Naive B cell (primary cell): Measurements from ENCODE around the gene HEXIM2. TPM values are rescaled to one million over a fixed set of nuclear protein-coding genes. Genes with fewer than 3 reads are reported as not detected.

Experiments
- ATAC-seq, 2 donors: fragments of 150-1000 bp; cut with Tn5 transposase; 2 replicates each; pipeline ENCODE4 v1.10.0; 2021; ENCODE audit warnings: low read depth in 2 of 2, mild to moderate bottlenecking in 2 of 2, moderate library complexity in 2 of 2
- DNase-seq: peaks from one replicate; pipeline ENCODE4 v3.0.0; 2022
- H3K27ac Mint-ChIP-seq, 6 donors: one replicate each; pipeline ENCODE4 v1.8.0; 2020 to 2022; ENCODE audit warnings: mild to moderate bottlenecking in 6 of 6, mixed read lengths in 6 of 6, moderate library complexity in 5 of 6, inconsistent platforms in 2 of 6
- H3K27me3 Mint-ChIP-seq, 3 donors: one replicate each; pipeline ENCODE4 v1.8.0; 2021 to 2022; ENCODE audit warnings: mixed read lengths in 3 of 3, mild to moderate bottlenecking in 1 of 3
- H3K36me3 Mint-ChIP-seq, 2 donors: one replicate each; pipeline ENCODE4 v1.8.0; 2020 to 2022; ENCODE audit warnings: mixed read lengths in 2 of 2, inconsistent platforms in 1 of 2, mild to moderate bottlenecking in 1 of 2
- H3K4me1 Mint-ChIP-seq, 3 donors: one replicate each; pipeline ENCODE4 v1.8.0; 2020 to 2022; ENCODE audit warnings: mixed read lengths in 3 of 3, inconsistent platforms in 1 of 3, mild to moderate bottlenecking in 1 of 3, moderate library complexity in 1 of 3
- H3K4me3 Mint-ChIP-seq, 8 donors: one replicate each; pipeline ENCODE4 v1.8.0; 2020 to 2022; ENCODE audit warnings: mild to moderate bottlenecking in 8 of 8, mixed read lengths in 8 of 8, moderate library complexity in 8 of 8, inconsistent platforms in 2 of 8
- H3K9me3 Mint-ChIP-seq, 7 donors: one replicate each; pipeline ENCODE4 v1.8.0; 2020 to 2022; ENCODE audit warnings: mixed read lengths in 7 of 7, mild to moderate bottlenecking in 5 of 7, inconsistent platforms in 2 of 7, moderate library complexity in 1 of 7
- polyA plus RNA-seq, 6 donors: library from polyadenylated mRNA; unstranded; fragments of 300-500 nt; fragmentation: Illumina TruSeq; gene quantifications; one replicate each; pipeline ENCODE4 v1.2.3, GENCODE V29; 2021; ENCODE audit warnings: low read depth in 6 of 6

The HEXIM2 gene
- polyA plus RNA-seq, 6 donors from 2014 or later, result 2.1 to 6.7 (median 4.3) TPM

- ATAC-seq (no peak), DNase-seq (no peak)
- Mint-ChIP-seq H3K9me3 (peaks cover 0 to 7% (median 0%) of the 10 kb centered on the region in 7 donors), H3K27ac (peak overlapping the region in 5 of 6 donors; percentile 44 to 93 (median 89)), H3K36me3 (peaks cover 0 to 11% of the 10 kb centered on the region in 2 donors), H3K4me1 (peaks cover 28 to 46% (median 46%) of the 10 kb centered on the region in 3 donors), H3K27me3 (no peaks in the 10 kb centered on the region), H3K4me3 (peak overlapping the region; percentile 82 to 99 (median 90))
These were observed 18.5 kb upstream of the HEXIM2 start for GRCh38 chr17:45143094-45143670.

DNA sequence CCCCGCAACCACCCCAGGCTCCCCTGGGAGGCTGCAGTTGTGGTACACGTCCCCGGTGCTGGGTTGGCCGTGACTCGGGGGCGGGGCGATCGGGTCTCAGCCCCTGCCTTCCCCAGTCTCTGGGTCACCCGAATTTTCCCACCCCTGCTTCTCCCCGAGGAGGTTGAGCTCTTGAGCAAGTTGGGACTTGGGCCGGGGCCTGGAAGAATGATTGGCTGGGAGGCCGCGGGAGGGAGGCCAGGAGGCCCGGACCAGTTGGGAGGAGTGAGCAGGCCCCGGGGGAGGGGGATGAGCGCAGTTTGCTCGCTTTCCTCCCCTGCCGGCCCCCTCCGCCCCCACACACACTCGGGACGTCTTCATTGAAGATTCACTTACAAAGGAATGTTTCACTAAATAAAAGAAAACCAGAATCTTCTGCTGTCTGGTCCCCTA is 17.9 kb upstream of the HEXIM2 start:
- ATAC-seq, result peak; percentile 14 to 16
- H3K4me3 Mint-ChIP-seq, result peak overlapping the region; percentile 82 to 99 (median 90)
- H3K27ac Mint-ChIP-seq, result peak overlapping the region; percentile 44 to 93 (median 89)
- no peaks in the 10 kb centered on the region for H3K27me3 Mint-ChIP-seq
- peaks cover 33 to 52% (median 49%) of the 10 kb centered on the region in 3 donors for H3K4me1 Mint-ChIP-seq
- peaks cover 0 to 11% of the 10 kb centered on the region in 2 donors for H3K36me3 Mint-ChIP-seq
- peak; percentile 60 for DNase-seq
- peaks cover 0 to 9% (median 0%) of the 10 kb centered on the region in 7 donors for H3K9me3 Mint-ChIP-seq

DNA sequence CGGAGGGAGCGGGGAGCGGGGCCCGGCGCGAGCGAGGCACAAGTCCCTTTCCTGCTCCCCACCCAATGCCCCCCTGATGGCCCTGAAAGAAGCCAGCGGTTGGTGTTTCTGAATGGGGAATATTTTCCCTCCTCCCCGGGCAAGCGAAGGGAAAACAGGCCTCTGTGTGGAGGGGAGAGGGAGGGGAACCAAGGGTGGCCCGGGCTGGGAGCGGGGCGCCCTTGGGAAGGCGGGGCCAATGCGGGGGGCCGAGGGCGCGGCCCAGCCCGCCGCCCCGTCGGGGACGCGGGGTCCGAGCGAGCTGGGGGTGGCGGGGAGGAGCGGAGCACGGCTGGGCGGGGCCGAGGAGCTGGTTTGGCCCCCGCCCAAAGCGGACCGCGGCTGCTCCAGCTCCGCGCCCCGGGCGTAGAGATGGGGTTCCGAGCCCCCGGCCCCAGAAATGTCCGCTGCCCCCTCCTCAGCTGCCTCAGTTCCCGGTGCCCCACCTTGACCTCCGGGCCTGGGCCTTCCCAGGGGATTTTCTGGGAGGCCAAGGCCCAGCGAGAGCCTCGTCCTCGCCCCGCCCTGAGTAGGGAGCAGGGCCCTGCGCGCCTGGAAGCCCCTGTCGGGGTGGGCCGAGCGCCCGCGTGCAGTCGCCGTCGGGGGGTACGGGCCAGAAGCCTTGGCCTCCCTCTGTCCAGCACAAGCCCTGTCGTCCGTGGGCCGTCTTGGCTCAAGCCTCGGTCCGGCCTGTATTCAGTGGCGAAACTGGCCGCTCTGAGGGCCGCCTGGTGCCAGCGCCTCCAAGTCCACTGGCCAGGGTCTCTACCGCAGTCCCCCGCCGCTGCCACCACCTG is 17.3 kb upstream of the HEXIM2 start:
- DNase-seq, result no peak
- H3K4me1 Mint-ChIP-seq, result peaks cover 38 to 58% (median 54%) of the 10 kb centered on the region in 3 donors

DNA sequence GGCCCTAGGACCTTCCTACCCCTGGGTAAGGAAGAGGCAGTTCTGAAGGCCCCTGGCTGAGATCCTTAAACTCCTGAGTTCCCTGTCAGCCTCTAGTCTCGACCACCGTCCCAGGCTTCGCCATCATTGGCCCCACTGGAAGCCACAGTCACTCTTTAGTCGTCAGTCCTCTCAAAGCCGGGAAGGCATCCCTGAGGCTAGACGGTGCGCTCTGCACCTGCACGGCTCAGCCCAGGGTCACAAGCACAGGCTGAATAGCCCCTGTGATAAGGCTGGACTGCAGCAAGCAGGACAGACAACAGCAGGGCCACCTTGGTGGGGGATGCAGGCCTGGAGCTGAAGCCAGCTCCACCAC is 16.7 kb upstream of the HEXIM2 start:
- Mint-ChIP-seq H3K36me3 (peaks cover 0 to 11% of the 10 kb centered on the region in 2 donors), H3K4me3 (peak overlapping the region; percentile 41 to 100 (median 92)), H3K4me1 (peaks cover 44 to 64% (median 59%) of the 10 kb centered on the region in 3 donors), H3K27me3 (no peaks in the 10 kb centered on the region), H3K27ac (peak overlapping the region in 3 of 6 donors; percentile 15 to 76 (median 69)), H3K9me3 (peaks cover 0 to 9% (median 0%) of the 10 kb centered on the region in 7 donors)
- ATAC-seq (no peak), DNase-seq (no peak)

More for the DNA sequence above, 17.3 kb upstream of the HEXIM2 start:
- H3K27me3 Mint-ChIP-seq, result no peaks in the 10 kb centered on the region
- H3K9me3 Mint-ChIP-seq, result peaks cover 0 to 9% (median 0%) of the 10 kb centered on the region in 7 donors
- H3K36me3 Mint-ChIP-seq, result peaks cover 0 to 11% of the 10 kb centered on the region in 2 donors
- ATAC-seq, result no peak
- peak overlapping the region in 5 of 6 donors; percentile 69 to 91 (median 89) for H3K27ac Mint-ChIP-seq
- H3K4me3 Mint-ChIP-seq, result peak overlapping the region; percentile 82 to 100 (median 96)

- Mint-ChIP-seq H3K4me3 (peak overlapping the region; percentile 21 to 100 (median 98)), H3K4me1 (peaks cover 45 to 71% (median 64%) of the 10 kb centered on the region in 3 donors), H3K36me3 (peaks cover 0 to 7% of the 10 kb centered on the region in 2 donors), H3K9me3 (peaks cover 0 to 9% (median 0%) of the 10 kb centered on the region in 7 donors), H3K27me3 (no peaks in the 10 kb centered on the region), H3K27ac (peak overlapping the region in 3 of 6 donors; percentile 57 to 100 (median 60))
- DNase-seq (no peak), ATAC-seq (no peak)
These were observed 15.5 kb upstream of the HEXIM2 start for GRCh38 chr17:45146166-45146565.

GRCh38 chr17:45146592-45146889 is 15.1 kb upstream of the HEXIM2 start:
- Mint-ChIP-seq H3K27ac (peak overlapping the region in 5 of 6 donors; percentile 90 to 100 (median 99)), H3K4me1 (peaks cover 46 to 75% (median 68%) of the 10 kb centered on the region in 3 donors), H3K27me3 (no peaks in the 10 kb centered on the region), H3K4me3 (peak overlapping the region; percentile 96 to 100 (median 98)), H3K9me3 (peaks cover 0 to 9% (median 0%) of the 10 kb centered on the region in 7 donors), H3K36me3 (peaks cover 0 to 6% of the 10 kb centered on the region in 2 donors)
- DNase-seq (no peak), ATAC-seq (no peak)

- ATAC-seq (peak; percentile 7 to 10), DNase-seq (no peak)
- peaks cover 0 to 9% (median 0%) of the 10 kb centered on the region in 7 donors for H3K9me3 Mint-ChIP-seq
- peaks cover 49 to 78% (median 73%) of the 10 kb centered on the region in 3 donors for H3K4me1 Mint-ChIP-seq
- H3K36me3 Mint-ChIP-seq, result peaks cover 0 to 6% of the 10 kb centered on the region in 2 donors
- no peaks in the 10 kb centered on the region for H3K27me3 Mint-ChIP-seq
- H3K27ac Mint-ChIP-seq, result peak overlapping the region; percentile 99 to 100 (median 100)
- peak overlapping the region; percentile 96 to 100 (median 98) for H3K4me3 Mint-ChIP-seq
These were observed 14.6 kb upstream of the HEXIM2 start for GRCh38 chr17:45146890-45147580.

- Mint-ChIP-seq H3K36me3 (peaks cover 0 to 6% of the 10 kb centered on the region in 2 donors), H3K4me3 (peak overlapping the region; percentile 96 to 100 (median 98)), H3K4me1 (peaks cover 49 to 78% (median 71%) of the 10 kb centered on the region in 3 donors), H3K27me3 (no peaks in the 10 kb centered on the region), H3K27ac (peak overlapping the region; percentile 99 to 100 (median 100)), H3K9me3 (peaks cover 0 to 9% (median 0%) of the 10 kb centered on the region in 7 donors)
- DNase-seq (peak; percentile 83), ATAC-seq (peak; percentile 38 to 42)
These were observed 14.0 kb upstream of the HEXIM2 start for GRCh38 chr17:45147581-45148182.

- no peaks in the 10 kb centered on the region for H3K27me3 Mint-ChIP-seq
- H3K27ac Mint-ChIP-seq, result peak within 1 kb of the TSS; percentile 99 to 100 (median 100)
- H3K9me3 Mint-ChIP-seq, result peaks cover 0 to 9% (median 0%) of the 10 kb centered on the region in 7 donors
- DNase-seq, result peak; percentile 99
- H3K4me1 Mint-ChIP-seq, result peaks cover 46 to 72% (median 66%) of the 10 kb centered on the region in 3 donors
- H3K4me3 Mint-ChIP-seq, result peak within 1 kb of the TSS; percentile 96 to 100 (median 98)
- peaks cover 0 to 6% of the 10 kb centered on the region in 2 donors for H3K36me3 Mint-ChIP-seq
- peak; percentile 76 to 77 for ATAC-seq
These were observed 13.3 kb upstream of the HEXIM2 start, which contains the start of gene HEXIM1 for GRCh38 chr17:45148183-45149036. TSS of gene HEXIM1 (plus strand) at chr17:45148475. CDS start at chr17:45149191, 716 bp downstream.

GRCh38 chr17:45149037-45149668 is 12.5 kb upstream of the HEXIM2 start:
- Mint-ChIP-seq H3K36me3 (peaks cover 0 to 6% of the 10 kb centered on the region in 2 donors), H3K27me3 (no peaks in the 10 kb centered on the region), H3K27ac (peak overlapping the region; percentile 92 to 100 (median 100)), H3K9me3 (peaks cover 0 to 9% (median 0%) of the 10 kb centered on the region in 7 donors), H3K4me3 (peak overlapping the region; percentile 96 to 100 (median 98)), H3K4me1 (peaks cover 42 to 66% (median 61%) of the 10 kb centered on the region in 3 donors)
- DNase-seq (peak; percentile 71), ATAC-seq (peak; percentile 20 to 26)
